ENCODE results near the gene TSPAN18. TPM values are rescaled to one million over a fixed set of nuclear protein-coding genes. Genes with fewer than 3 reads are reported as not detected.

Gene TSPAN18
- total RNA-seq, 4 donors from 2014 or later = 31.1 to 74.6 (median 34.7) TPM

- Histone ChIP-seq H3K4me1 (peaks cover 0 to 59% (median 7%) of the 10 kb centered on the region in 3 donors), H3K9me3 (no peaks in the 10 kb centered on the region), H3K27me3 (no peaks in the 10 kb centered on the region), H3K36me3 (no peaks in the 10 kb centered on the region), H3K4me3 (no peak overlapping the region), H3K27ac (peak overlapping the region in 2 of 4 donors; percentile 31 to 96)
- TF ChIP-seq, protein P1, sequence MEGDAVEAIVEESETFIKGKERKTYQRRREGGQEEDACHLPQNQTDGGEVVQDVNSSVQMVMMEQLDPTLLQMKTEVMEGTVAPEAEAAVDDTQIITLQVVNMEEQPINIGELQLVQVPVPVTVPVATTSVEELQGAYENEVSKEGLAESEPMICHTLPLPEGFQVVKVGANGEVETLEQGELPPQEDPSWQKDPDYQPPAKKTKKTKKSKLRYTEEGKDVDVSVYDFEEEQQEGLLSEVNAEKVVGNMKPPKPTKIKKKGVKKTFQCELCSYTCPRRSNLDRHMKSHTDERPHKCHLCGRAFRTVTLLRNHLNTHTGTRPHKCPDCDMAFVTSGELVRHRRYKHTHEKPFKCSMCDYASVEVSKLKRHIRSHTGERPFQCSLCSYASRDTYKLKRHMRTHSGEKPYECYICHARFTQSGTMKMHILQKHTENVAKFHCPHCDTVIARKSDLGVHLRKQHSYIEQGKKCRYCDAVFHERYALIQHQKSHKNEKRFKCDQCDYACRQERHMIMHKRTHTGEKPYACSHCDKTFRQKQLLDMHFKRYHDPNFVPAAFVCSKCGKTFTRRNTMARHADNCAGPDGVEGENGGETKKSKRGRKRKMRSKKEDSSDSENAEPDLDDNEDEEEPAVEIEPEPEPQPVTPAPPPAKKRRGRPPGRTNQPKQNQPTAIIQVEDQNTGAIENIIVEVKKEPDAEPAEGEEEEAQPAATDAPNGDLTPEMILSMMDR (IDR thresholded peaks at IDR 0.05) = no peak
- TF ChIP-seq EP300 (IDR thresholded peaks at IDR 0.05) (no peak), POLR2A (IDR thresholded peaks at IDR 0.05) (no peak), POLR2AphosphoS5 (IDR thresholded peaks at IDR 0.05) (no peak)
- WGBS, 2 donors (ENCODE audit: low coverage in 1 of 2) = 50 to 88% methylated on average over 1 to 2 of the region's 2 CpGs
- no peak for ATAC-seq
Observed at GRCh38 chr11:44852159-44852747, 125.5 kb downstream of the TSPAN18 start.

- no peaks in the 10 kb centered on the region for H3K9me3 ChIP-seq
- no peak for ATAC-seq
- H3K27me3 ChIP-seq = no peaks in the 10 kb centered on the region
- H3K4me1 ChIP-seq = peaks cover 0 to 65% (median 11%) of the 10 kb centered on the region in 3 donors
- no peaks in the 10 kb centered on the region for H3K36me3 ChIP-seq
- TF ChIP-seq POLR2A (IDR thresholded peaks at IDR 0.05) (no peak), POLR2AphosphoS5 (IDR thresholded peaks at IDR 0.05) (no peak), EP300 (IDR thresholded peaks at IDR 0.05) (no peak)
- TF ChIP-seq, protein P1 (IDR thresholded peaks at IDR 0.05) = no peak
- WGBS, 2 donors (ENCODE audit: low coverage in 1 of 2) = 50 to 69% methylated on average over 5 of the region's 5 CpGs
- H3K4me3 ChIP-seq = no peak overlapping the region
- peak overlapping the region in 3 of 4 donors; percentile 62 to 96 (median 75) for H3K27ac ChIP-seq
Observed at GRCh38 chr11:44852952-44853351, 126.2 kb downstream of the TSPAN18 start.

- no peak for TF ChIP-seq POLR2A (IDR thresholded peaks at IDR 0.05)
- TF ChIP-seq POLR2AphosphoS5 (IDR thresholded peaks at IDR 0.05) = no peak
- no peak for TF ChIP-seq EP300 (IDR thresholded peaks at IDR 0.05)
- TF ChIP-seq, protein P1 (IDR thresholded peaks at IDR 0.05) = no peak
- Histone ChIP-seq H3K4me1 (peaks cover 0 to 68% (median 11%) of the 10 kb centered on the region in 3 donors), H3K9me3 (no peaks in the 10 kb centered on the region), H3K4me3 (no peak overlapping the region), H3K27me3 (no peaks in the 10 kb centered on the region), H3K27ac (peak overlapping the region in 3 of 4 donors; percentile 62 to 96 (median 75)), H3K36me3 (no peaks in the 10 kb centered on the region)
- no peak for ATAC-seq
- WGBS, 2 donors (ENCODE audit: low coverage in 1 of 2) = 33 to 39% methylated on average over 7 to 8 of the region's 9 CpGs
Observed at GRCh38 chr11:44853666-44854065, 126.9 kb downstream of the TSPAN18 start.

DNA sequence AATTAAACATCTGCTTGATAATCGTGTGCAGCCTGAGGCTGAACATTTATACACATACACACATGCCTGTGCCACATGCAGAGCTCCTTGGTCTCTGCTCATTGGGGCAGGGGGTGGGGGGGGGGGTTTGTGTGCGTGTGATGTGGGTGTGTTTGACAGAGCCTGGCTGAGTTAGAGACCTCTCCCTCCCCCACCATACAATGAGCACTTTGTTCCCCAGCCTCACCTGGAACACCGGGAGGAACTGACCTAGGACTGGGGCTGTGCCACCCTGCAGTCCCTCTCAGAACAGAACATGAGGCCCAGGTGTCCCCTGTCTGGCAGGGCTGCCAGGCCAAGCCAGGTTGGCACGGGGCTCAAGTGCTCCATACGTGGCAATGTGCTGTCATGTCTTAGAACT lies 127.3 kb downstream of the TSPAN18 start:
- TF ChIP-seq POLR2AphosphoS5 (IDR thresholded peaks at IDR 0.05) (no peak), POLR2A (IDR thresholded peaks at IDR 0.05) (no peak), EP300 (IDR thresholded peaks at IDR 0.05) (no peak)
- TF ChIP-seq, protein P1 (IDR thresholded peaks at IDR 0.05) = no peak
- Histone ChIP-seq H3K4me1 (peaks cover 0 to 72% (median 11%) of the 10 kb centered on the region in 3 donors), H3K27me3 (no peaks in the 10 kb centered on the region), H3K9me3 (no peaks in the 10 kb centered on the region), H3K36me3 (no peaks in the 10 kb centered on the region), H3K4me3 (no peak overlapping the region), H3K27ac (peak overlapping the region in 3 of 4 donors; percentile 62 to 96 (median 75))
- 23 to 33% methylated on average over 1 of the region's 5 CpGs for WGBS, 2 donors (ENCODE audit: low coverage in 1 of 2)
- ATAC-seq = no peak

All from gastroesophageal sphincter (tissue), 4 donors.